NK-92 (cell line): ENCODE results near the gene CCRL2.
"Not testable (repeated sequence)": the region's sequence is repeated elsewhere in the genome, so short reads cannot be mapped to it uniquely, and the experiment has no call there.

ENCODE experiments used
- DNase-seq: peaks from one replicate; lab custom pipeline; 2025; ENCODE audit not compliant: unreplicated experiment; lab: John Stamatoyannopoulos, UW

Gene CCRL2

GRCh38 chr3:46429250-46429649 is 22.2 kb downstream of the CCRL2 start:
- DNase-seq, result no peak

GRCh38 chr3:46429671-46430070 is 22.6 kb downstream of the CCRL2 start:
- no peak for DNase-seq

- DNase-seq, result not testable (repeated sequence)
These were observed 23.8 kb downstream of the CCRL2 start for GRCh38 chr3:46430879-46431278.

- not testable (repeated sequence) for DNase-seq
These were observed 24.8 kb downstream of the CCRL2 start for GRCh38 chr3:46431905-46432304.

GRCh38 chr3:46433118-46433517 is 26.1 kb downstream of the CCRL2 start:
- not testable (repeated sequence) for DNase-seq

- no peak for DNase-seq
These were observed 26.8 kb downstream of the CCRL2 start for GRCh38 chr3:46433841-46434240.

- DNase-seq, result no peak
These were observed 28.1 kb downstream of the CCRL2 start for GRCh38 chr3:46435081-46435726.

- no peak for DNase-seq
These were observed 31.8 kb downstream of the CCRL2 start for GRCh38 chr3:46438831-46439230.

GRCh38 chr3:46440531-46441294 is 33.7 kb downstream of the CCRL2 start:
- no peak for DNase-seq

- DNase-seq, result no peak
These were observed 35.8 kb downstream of the CCRL2 start for GRCh38 chr3:46442576-46443530.

GRCh38 chr3:46447228-46447985 is 40.3 kb downstream of the CCRL2 start:
- no peak for DNase-seq

GRCh38 chr3:46448721-46449120 is 41.7 kb downstream of the CCRL2 start:
- DNase-seq, result no peak

GRCh38 chr3:46449755-46450552 is 42.9 kb downstream of the CCRL2 start:
- no peak for DNase-seq

GRCh38 chr3:46453526-46454208 is 46.6 kb downstream of the CCRL2 start:
- DNase-seq, result no peak

GRCh38 chr3:46454209-46454595 is 47.1 kb downstream of the CCRL2 start:
- DNase-seq, result no peak

- DNase-seq, result no peak
These were observed 47.5 kb downstream of the CCRL2 start for GRCh38 chr3:46454606-46455005.

GRCh38 chr3:46455231-46456115 is 48.4 kb downstream of the CCRL2 start:
- no peak for DNase-seq

GRCh38 chr3:46456118-46456517 is 49.1 kb downstream of the CCRL2 start:
- no peak for DNase-seq
